Tibial nerve (tissue), 4 donors: ENCODE measurements around the gene OSM. TPM values are rescaled to one million over a fixed set of nuclear protein-coding genes. Genes with fewer than 3 reads are reported as not detected.

ENCODE experiments used
- DNase-seq, 2 donors: peaks; one replicate each; pipeline ENCODE4 v3.0.0-alpha.2; 2019; ENCODE audit warnings: low spot score in 2 of 2
- H3K27ac ChIP-seq, 4 donors: fragments of 200-600 bp; sonication (generic) in 3 of 4; one replicate each; pipeline ENCODE4 v1.5.1; 2017 to 2019; ENCODE audit warnings: mild to moderate bottlenecking in 1 of 4
- H3K27me3 ChIP-seq, 2 donors: fragments of 200-600 bp; sonication (generic) in 1 of 2; one replicate each; pipeline versions ENCODE4 v1.5.1 to v1.6.0; 2017 to 2019
- H3K36me3 ChIP-seq, 3 donors: fragments of 200-600 bp; sonication (generic); one replicate each; pipeline ENCODE4 v1.5.1; 2018 to 2019
- H3K4me1 ChIP-seq, 4 donors: fragments of 200-600 bp; sonication (generic) in 3 of 4; one replicate each; pipeline ENCODE4 v1.5.1; 2017 to 2019
- H3K4me3 ChIP-seq, 4 donors: fragments of 200-600 bp; sonication (generic) in 3 of 4; one replicate each; pipeline ENCODE4 v1.5.1; 2017 to 2019; ENCODE audit warnings: mild to moderate bottlenecking in 1 of 4, moderate library complexity in 1 of 4
- H3K9me3 ChIP-seq, 4 donors: fragments of 200-600 bp; sonication (generic) in 3 of 4; one replicate each; pipeline ENCODE4 v1.5.1; 2017 to 2019
- EP300 ChIP-seq, 2 donors: sonication (generic); formaldehyde crosslinking; IDR thresholded peaks; one replicate each; pipeline ENCODE4 v1.6.1; 2017; ENCODE audit warnings: antibody characterized with exemption in 2 of 2, mild to moderate bottlenecking in 1 of 2
- POLR2A ChIP-seq, 2 donors: fragments of 450-650 bp; IDR thresholded peaks; one replicate each; pipeline ENCODE4 v1.6.1; 2017; ENCODE audit warnings: antibody characterized with exemption in 2 of 2, mild to moderate bottlenecking in 2 of 2, moderate library complexity in 2 of 2
- WGBS, 2 donors: methylation state at CpG; one replicate each; pipeline ENCODE4 v1.1.5; 2018; 5-methylcytosine and 5-hydroxymethylcytosine counted together
- total RNA-seq, 4 donors: library from RNA; depleted of rRNA; stranded (reverse); fragments of >200 nt; gene quantifications; one replicate each; pipeline ENCODE4 v1.1.0, GENCODE V29; 2016
- TF ChIP-seq, protein P1 (sequence below), 5 experiments: fragments of 200-600 bp in 3 of 5; fragments of 450-650 bp in 2 of 5; sonication (generic) in 3 of 5; IDR thresholded peaks; one replicate each; pipeline ENCODE4 v1.5.1; 2016 to 2019; ENCODE audit warnings: antibody characterized with exemption in 5 of 5, mild to moderate bottlenecking in 3 of 5, moderate library complexity in 2 of 5

The OSM gene
- total RNA-seq, 4 donors from 2014 or later = 1.4 to 19.7 (median 4.2) TPM

- 58 to 70% methylated on average over 9 to 11 of the region's 12 CpGs for WGBS, 2 donors
- Histone ChIP-seq H3K27me3 (peaks cover 0 to 4% of the 10 kb centered on the region in 2 donors), H3K27ac (peak overlapping the region in 2 of 4 donors; percentile 9 to 28), H3K36me3 (no peaks in the 10 kb centered on the region), H3K4me1 (peaks cover 0 to 84% (median 35%) of the 10 kb centered on the region in 4 donors), H3K4me3 (no peak overlapping the region), H3K9me3 (no peaks in the 10 kb centered on the region)
- DNase-seq = no peak
- TF ChIP-seq POLR2A (IDR thresholded peaks at IDR 0.05) = no peak
- TF ChIP-seq, protein P1, sequence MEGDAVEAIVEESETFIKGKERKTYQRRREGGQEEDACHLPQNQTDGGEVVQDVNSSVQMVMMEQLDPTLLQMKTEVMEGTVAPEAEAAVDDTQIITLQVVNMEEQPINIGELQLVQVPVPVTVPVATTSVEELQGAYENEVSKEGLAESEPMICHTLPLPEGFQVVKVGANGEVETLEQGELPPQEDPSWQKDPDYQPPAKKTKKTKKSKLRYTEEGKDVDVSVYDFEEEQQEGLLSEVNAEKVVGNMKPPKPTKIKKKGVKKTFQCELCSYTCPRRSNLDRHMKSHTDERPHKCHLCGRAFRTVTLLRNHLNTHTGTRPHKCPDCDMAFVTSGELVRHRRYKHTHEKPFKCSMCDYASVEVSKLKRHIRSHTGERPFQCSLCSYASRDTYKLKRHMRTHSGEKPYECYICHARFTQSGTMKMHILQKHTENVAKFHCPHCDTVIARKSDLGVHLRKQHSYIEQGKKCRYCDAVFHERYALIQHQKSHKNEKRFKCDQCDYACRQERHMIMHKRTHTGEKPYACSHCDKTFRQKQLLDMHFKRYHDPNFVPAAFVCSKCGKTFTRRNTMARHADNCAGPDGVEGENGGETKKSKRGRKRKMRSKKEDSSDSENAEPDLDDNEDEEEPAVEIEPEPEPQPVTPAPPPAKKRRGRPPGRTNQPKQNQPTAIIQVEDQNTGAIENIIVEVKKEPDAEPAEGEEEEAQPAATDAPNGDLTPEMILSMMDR (IDR thresholded peaks at IDR 0.05) = no peak
- no peak for TF ChIP-seq EP300 (IDR thresholded peaks at IDR 0.05)
Observed at GRCh38 chr22:30250661-30251267, 15.9 kb downstream of the OSM start.

DNA sequence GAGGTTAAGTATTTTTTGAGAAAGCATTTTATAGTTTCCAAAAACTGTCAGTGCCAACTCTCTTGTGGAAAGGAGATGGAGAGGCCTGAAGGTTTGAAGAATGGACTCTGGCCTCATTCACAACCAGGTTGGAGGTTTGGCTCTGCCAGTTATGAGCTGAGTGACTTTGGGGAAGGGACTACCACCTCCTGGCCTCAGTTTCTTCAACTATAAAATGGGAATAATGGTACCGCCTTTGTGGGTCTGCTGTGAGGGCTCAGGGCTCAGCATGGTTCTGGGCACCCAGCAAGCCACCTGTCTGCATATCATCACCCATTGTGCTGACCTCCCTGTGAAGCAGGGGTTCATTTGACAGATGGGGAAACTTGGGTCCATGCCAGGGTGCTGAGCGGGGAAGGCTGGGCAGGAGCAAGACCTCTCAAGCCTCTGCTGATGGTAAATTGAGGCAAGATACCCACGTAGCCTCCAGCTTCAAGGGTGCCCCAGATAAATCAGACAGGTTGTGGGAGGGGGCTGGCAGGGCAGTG, 16.5 kb downstream of the OSM start:
- H3K9me3 ChIP-seq = no peaks in the 10 kb centered on the region
- no peak overlapping the region for H3K4me3 ChIP-seq
- no peak for DNase-seq
- peak overlapping the region in 2 of 4 donors; percentile 9 to 28 for H3K27ac ChIP-seq
- peaks cover 0 to 8% of the 10 kb centered on the region in 2 donors for H3K27me3 ChIP-seq
- H3K36me3 ChIP-seq = no peaks in the 10 kb centered on the region
- WGBS, 2 donors = 73 to 80% methylated on average over 3 of the region's 3 CpGs
- TF ChIP-seq EP300 (IDR thresholded peaks at IDR 0.05) (no peak), POLR2A (IDR thresholded peaks at IDR 0.05) (no peak)
- TF ChIP-seq, protein P1 (IDR thresholded peaks at IDR 0.05) = no peak
- H3K4me1 ChIP-seq = peaks cover 0 to 86% (median 38%) of the 10 kb centered on the region in 4 donors

GRCh38 chr22:30249049-30250038, 17.3 kb downstream of the OSM start:
- peak overlapping the region in 2 of 4 donors; percentile 46 to 67 for H3K27ac ChIP-seq
- peaks cover 0 to 83% (median 38%) of the 10 kb centered on the region in 4 donors for H3K4me1 ChIP-seq
- peak; percentile 51 to 68 for DNase-seq
- peak overlapping the region in 1 of 4 donors; percentile 22 for H3K4me3 ChIP-seq
- no peaks in the 10 kb centered on the region for H3K36me3 ChIP-seq
- H3K9me3 ChIP-seq = no peaks in the 10 kb centered on the region
- WGBS, 2 donors = 37 to 46% methylated on average over 21 to 27 of the region's 27 CpGs
- peaks cover 0 to 8% of the 10 kb centered on the region in 2 donors for H3K27me3 ChIP-seq
- TF ChIP-seq EP300 (IDR thresholded peaks at IDR 0.05) (peak in 1 of 2 donors; percentile 46), POLR2A (IDR thresholded peaks at IDR 0.05) (no peak)

DNA sequence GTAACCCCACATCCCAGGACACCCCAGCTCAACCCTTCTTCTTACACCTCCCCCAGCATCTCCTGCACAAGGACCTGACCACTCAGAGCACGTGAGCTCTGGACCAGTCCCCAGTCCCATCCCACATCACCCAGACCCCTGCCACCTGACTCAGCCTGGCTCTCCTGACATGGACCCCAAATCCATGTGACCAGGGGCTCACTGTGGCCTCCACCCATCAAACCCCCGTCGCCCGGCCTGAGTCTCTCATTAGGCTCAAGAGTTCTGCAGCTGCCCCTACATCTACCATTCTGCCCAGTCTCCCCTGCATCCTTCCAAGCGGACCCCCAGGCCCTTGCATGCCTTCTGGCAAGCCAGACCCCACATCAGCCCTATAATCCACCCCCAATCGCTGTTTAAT, 18.2 kb downstream of the OSM start:
- peak overlapping the region in 2 of 4 donors; percentile 46 to 67 for H3K27ac ChIP-seq
- no peaks in the 10 kb centered on the region for H3K36me3 ChIP-seq
- H3K4me1 ChIP-seq = peaks cover 0 to 75% (median 31%) of the 10 kb centered on the region in 4 donors
- 70 to 78% methylated on average over 6 of the region's 6 CpGs for WGBS, 2 donors
- H3K27me3 ChIP-seq = peaks cover 0 to 8% of the 10 kb centered on the region in 2 donors
- peak overlapping the region in 1 of 4 donors; percentile 22 for H3K4me3 ChIP-seq
- TF ChIP-seq, protein P1 (IDR thresholded peaks at IDR 0.05) = no peak
- TF ChIP-seq EP300 (IDR thresholded peaks at IDR 0.05) = no peak
- DNase-seq = no peak
- H3K9me3 ChIP-seq = no peaks in the 10 kb centered on the region

- Histone ChIP-seq H3K4me3 (no peak overlapping the region), H3K27ac (peak overlapping the region in 1 of 4 donors; percentile 67), H3K27me3 (peaks cover 0 to 8% of the 10 kb centered on the region in 2 donors), H3K9me3 (no peaks in the 10 kb centered on the region), H3K36me3 (no peaks in the 10 kb centered on the region), H3K4me1 (peaks cover 0 to 70% (median 27%) of the 10 kb centered on the region in 4 donors)
- WGBS, 2 donors = 81 to 83% methylated on average over 12 of the region's 12 CpGs
- DNase-seq = no peak
- no peak for TF ChIP-seq EP300 (IDR thresholded peaks at IDR 0.05)
- TF ChIP-seq, protein P1 (IDR thresholded peaks at IDR 0.05) = no peak
- no peak for TF ChIP-seq POLR2A (IDR thresholded peaks at IDR 0.05)
Observed at GRCh38 chr22:30247974-30248373, 18.7 kb downstream of the OSM start.
